Prostate gland (tissue), 2 donors: ENCODE measurements around the gene FRMPD2.

Experiments used
- POLR2A ChIP-seq: fragments of 450-650 bp; IDR thresholded peaks from one replicate; pipeline ENCODE4 v1.6.1; 2016; ENCODE audit warnings: antibody characterized with exemption, mild to moderate bottlenecking
- TF ChIP-seq, protein P1 (sequence below), 4 experiments: fragments of 200-600 bp in 2 of 4; fragments of 450-650 bp in 2 of 4; sonication (generic) in 2 of 4; IDR thresholded peaks; 1 replicate in 3 of 4; 2 replicates in 1 of 4; pipeline ENCODE4 v1.5.1; 2016 to 2019; ENCODE audit warnings: antibody characterized with exemption in 4 of 4, mild to moderate bottlenecking in 2 of 4, moderate library complexity in 2 of 4

DNA sequence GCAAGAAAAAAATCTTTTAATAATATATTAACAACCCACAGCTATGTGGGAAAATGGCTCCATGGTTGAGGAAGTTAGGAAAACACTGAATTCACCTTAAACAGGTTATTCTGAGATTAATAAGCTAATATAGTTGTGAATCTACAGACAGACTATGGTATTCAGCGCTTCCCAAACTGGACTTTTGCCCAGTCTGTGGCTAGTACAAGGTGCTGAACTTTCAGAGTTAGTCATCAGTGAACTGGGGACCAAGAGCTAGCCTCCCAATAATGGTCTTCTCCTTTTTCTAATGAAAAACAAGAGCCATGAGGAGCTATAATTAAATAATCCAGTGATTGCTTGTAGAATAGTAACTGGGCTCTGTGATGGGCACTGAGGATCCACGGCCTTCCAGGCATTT lies 65.3 kb downstream of the FRMPD2 start:
- TF ChIP-seq, protein P1, sequence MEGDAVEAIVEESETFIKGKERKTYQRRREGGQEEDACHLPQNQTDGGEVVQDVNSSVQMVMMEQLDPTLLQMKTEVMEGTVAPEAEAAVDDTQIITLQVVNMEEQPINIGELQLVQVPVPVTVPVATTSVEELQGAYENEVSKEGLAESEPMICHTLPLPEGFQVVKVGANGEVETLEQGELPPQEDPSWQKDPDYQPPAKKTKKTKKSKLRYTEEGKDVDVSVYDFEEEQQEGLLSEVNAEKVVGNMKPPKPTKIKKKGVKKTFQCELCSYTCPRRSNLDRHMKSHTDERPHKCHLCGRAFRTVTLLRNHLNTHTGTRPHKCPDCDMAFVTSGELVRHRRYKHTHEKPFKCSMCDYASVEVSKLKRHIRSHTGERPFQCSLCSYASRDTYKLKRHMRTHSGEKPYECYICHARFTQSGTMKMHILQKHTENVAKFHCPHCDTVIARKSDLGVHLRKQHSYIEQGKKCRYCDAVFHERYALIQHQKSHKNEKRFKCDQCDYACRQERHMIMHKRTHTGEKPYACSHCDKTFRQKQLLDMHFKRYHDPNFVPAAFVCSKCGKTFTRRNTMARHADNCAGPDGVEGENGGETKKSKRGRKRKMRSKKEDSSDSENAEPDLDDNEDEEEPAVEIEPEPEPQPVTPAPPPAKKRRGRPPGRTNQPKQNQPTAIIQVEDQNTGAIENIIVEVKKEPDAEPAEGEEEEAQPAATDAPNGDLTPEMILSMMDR (IDR thresholded peaks at IDR 0.05) = no peak
- TF ChIP-seq POLR2A = no peak
